Uterus (tissue), 4 donors: Measurements from ENCODE around the gene PLEKHD1. TPM values are rescaled to one million over a fixed set of nuclear protein-coding genes. Genes with fewer than 3 reads are reported as not detected.

Experiments used
- DNase-seq, 2 donors: peaks; one replicate each; pipeline ENCODE4 v3.0.0-alpha.2; 2019 to 2020
- H3K27ac ChIP-seq, 2 donors: fragments of 200-600 bp; sonication (generic); 1 replicate in 1 of 2; 2 replicates in 1 of 2; pipeline ENCODE4 v1.5.1; 2016 to 2018
- H3K27me3 ChIP-seq, 2 donors: fragments of 200-600 bp; sonication (generic); one replicate each; pipeline ENCODE4 v1.5.1; 2018 to 2019; ENCODE audit warnings: control low read depth in 1 of 2
- H3K36me3 ChIP-seq, 2 donors: fragments of 200-600 bp; sonication (generic); one replicate each; pipeline ENCODE4 v1.5.1; 2019; ENCODE audit warnings: control low read depth in 1 of 2
- H3K4me1 ChIP-seq, 2 donors: fragments of 200-600 bp; sonication (generic); one replicate each; pipeline ENCODE4 v1.5.1; 2018 to 2019; ENCODE audit warnings: control low read depth in 1 of 2
- H3K4me3 ChIP-seq, 2 donors: fragments of 200-600 bp; sonication (generic); 1 replicate in 1 of 2; 2 replicates in 1 of 2; pipeline ENCODE4 v1.5.1; 2018 to 2019; ENCODE audit warnings: mild to moderate bottlenecking in 1 of 2
- H3K9me3 ChIP-seq, 2 donors: fragments of 200-600 bp; sonication (generic); one replicate each; pipeline ENCODE4 v1.5.1; 2019; ENCODE audit warnings: control low read depth in 1 of 2
- POLR2A ChIP-seq, 2 donors: fragments of 450-650 bp; IDR thresholded peaks; one replicate each; pipeline ENCODE4 v1.6.1; 2016; ENCODE audit warnings: antibody characterized with exemption in 2 of 2, mild to moderate bottlenecking in 1 of 2, moderate library complexity in 1 of 2
- intact Hi-C: fragments of 100-400 bp; cut with DNase I; formaldehyde crosslinking; loops from one replicate; pipeline ENCODE4 v1.15.1; 2023; ENCODE audit warnings: low total_unique reads
- total RNA-seq, 4 donors: library from RNA; depleted of rRNA in 3 of 4; stranded (reverse); fragments of >200 nt in 3 of 4; gene quantifications; one replicate each; pipeline versions ENCODE4 v1.1.0 to v1.2.4, GENCODE V29; 2014 to 2023
- TF ChIP-seq, protein P1 (sequence below), 4 experiments: fragments of 200-600 bp in 2 of 4; fragments of 450-650 bp in 2 of 4; sonication (generic) in 2 of 4; IDR thresholded peaks; one replicate each; pipeline ENCODE4 v1.5.1; 2016 to 2019; ENCODE audit warnings: antibody characterized with exemption in 4 of 4, mild to moderate bottlenecking in 2 of 4, moderate library complexity in 1 of 4
- donor health status: DM: yes; HTN: yes; CAD: no.

The PLEKHD1 gene
- total RNA-seq, 4 donors from 2014 or later, result 0.24 to 0.76 TPM; not detected in 2

DNA sequence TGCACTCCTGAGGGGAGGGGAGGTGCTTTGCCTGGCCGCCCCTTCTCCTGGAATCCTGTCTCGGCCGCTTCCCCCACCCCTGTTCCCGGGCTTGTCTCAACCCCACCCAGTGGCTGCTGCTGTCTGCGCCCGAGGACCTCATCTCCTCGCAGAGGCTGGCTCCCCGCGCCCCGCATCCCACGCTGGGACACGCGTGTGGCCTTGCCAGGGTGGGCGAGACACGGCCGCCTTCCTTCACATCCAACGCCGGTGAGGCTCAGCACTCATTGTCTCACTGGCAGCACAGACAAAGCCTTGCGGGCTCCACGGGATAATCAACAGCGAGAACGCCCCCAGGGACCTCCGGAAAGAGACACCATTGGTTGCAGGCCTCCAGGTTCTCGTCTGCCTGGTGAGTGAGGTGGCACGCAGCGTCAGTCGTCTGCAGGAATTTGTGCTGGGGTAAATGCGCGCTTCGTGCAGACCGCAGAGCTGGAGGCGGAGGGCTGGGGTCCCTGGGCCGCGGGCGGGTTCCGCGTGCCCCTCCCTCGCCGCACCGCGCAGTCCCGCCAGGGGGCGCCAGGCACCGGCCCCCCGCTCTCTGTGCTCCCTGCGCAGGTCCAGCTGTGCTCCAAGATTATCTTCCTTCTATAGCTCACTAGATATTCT lies 63.3 kb downstream of the PLEKHD1 start:
- Histone ChIP-seq H3K27me3 (no peaks in the 10 kb centered on the region), H3K9me3 (no peaks in the 10 kb centered on the region), H3K36me3 (no peaks in the 10 kb centered on the region), H3K4me3 (no peak overlapping the region), H3K27ac (no peak overlapping the region), H3K4me1 (no peaks in the 10 kb centered on the region)
- intact Hi-C loops, result no loop called here
- DNase-seq, result no peak
- no peak for TF ChIP-seq POLR2A (IDR thresholded peaks at IDR 0.05)
- TF ChIP-seq, protein P1, sequence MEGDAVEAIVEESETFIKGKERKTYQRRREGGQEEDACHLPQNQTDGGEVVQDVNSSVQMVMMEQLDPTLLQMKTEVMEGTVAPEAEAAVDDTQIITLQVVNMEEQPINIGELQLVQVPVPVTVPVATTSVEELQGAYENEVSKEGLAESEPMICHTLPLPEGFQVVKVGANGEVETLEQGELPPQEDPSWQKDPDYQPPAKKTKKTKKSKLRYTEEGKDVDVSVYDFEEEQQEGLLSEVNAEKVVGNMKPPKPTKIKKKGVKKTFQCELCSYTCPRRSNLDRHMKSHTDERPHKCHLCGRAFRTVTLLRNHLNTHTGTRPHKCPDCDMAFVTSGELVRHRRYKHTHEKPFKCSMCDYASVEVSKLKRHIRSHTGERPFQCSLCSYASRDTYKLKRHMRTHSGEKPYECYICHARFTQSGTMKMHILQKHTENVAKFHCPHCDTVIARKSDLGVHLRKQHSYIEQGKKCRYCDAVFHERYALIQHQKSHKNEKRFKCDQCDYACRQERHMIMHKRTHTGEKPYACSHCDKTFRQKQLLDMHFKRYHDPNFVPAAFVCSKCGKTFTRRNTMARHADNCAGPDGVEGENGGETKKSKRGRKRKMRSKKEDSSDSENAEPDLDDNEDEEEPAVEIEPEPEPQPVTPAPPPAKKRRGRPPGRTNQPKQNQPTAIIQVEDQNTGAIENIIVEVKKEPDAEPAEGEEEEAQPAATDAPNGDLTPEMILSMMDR (IDR thresholded peaks at IDR 0.05), result peak in 3 of 4 experiments; percentile 17 to 24 (median 23)

DNA sequence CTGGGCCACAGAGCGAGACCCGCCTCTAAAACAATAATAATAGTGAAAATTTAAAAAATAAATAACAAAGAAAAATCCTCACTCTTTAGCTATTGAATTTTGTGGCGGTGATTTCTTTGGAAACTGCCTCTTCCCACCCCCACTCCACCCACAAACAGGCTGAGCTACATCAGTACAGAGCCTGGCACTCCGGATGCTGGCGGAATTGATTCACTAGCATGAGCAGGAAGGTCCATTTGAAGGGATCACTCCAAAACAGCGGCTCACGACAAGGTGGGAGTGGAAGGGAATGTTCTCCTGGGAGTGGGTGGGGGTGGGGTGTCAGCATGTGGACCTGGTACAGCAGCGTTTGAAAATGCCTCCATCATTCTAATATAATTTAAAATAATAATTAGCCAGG lies 64.0 kb downstream of the PLEKHD1 start:
- H3K36me3 ChIP-seq, result no peaks in the 10 kb centered on the region
- H3K27ac ChIP-seq, result no peak overlapping the region
- no peak for TF ChIP-seq POLR2A (IDR thresholded peaks at IDR 0.05)
- TF ChIP-seq, protein P1 (IDR thresholded peaks at IDR 0.05), result no peak
- H3K4me3 ChIP-seq, result no peak overlapping the region
- no peak for DNase-seq
- intact Hi-C loops, result no loop called here
- no peaks in the 10 kb centered on the region for H3K27me3 ChIP-seq
- H3K4me1 ChIP-seq, result no peaks in the 10 kb centered on the region
- no peaks in the 10 kb centered on the region for H3K9me3 ChIP-seq

DNA sequence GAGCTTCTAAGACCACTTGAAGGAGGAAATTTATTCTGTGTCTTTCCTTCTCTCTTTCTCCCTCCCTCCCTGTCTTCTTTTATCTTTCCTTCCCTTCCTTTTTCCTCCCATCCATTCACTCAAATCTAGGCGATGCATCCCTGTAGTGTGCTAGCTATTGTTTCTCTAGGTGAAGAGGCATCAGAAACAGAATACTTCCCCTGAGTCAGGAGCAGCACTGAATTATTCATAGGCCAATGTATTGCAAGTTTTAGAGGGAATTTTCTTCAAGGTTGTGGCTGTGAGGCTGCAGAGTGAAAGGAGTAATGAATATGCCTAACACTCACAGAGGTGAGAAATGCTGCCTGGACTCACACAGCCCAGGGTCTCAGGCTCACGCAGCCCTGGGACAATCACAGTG lies 67.0 kb downstream of the PLEKHD1 start:
- no peak overlapping the region for H3K27ac ChIP-seq
- H3K36me3 ChIP-seq, result no peaks in the 10 kb centered on the region
- intact Hi-C loops, result no loop called here
- DNase-seq, result no peak
- no peaks in the 10 kb centered on the region for H3K9me3 ChIP-seq
- no peaks in the 10 kb centered on the region for H3K4me1 ChIP-seq
- TF ChIP-seq POLR2A (IDR thresholded peaks at IDR 0.05), result no peak
- TF ChIP-seq, protein P1 (IDR thresholded peaks at IDR 0.05), result no peak
- H3K4me3 ChIP-seq, result no peak overlapping the region
- no peaks in the 10 kb centered on the region for H3K27me3 ChIP-seq

DNA sequence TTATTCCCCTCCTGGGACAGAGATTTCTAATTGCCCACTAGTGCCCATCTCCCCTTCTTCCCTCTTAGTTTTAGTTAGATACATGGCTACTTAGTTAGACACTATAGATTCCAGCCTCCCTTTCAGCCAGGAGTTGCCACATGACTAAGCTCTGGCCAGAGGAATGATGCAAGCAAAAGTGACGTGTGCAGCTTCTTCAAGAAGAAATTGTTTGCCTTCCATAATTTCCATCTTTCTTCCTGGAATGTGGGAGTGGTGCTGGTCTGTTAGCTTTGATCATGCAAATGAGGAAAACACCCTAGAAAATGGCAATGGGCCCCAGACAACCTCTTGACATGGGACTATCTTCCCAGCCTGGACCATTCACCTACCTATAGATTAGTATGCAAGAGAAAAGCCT lies 68.7 kb downstream of the PLEKHD1 start:
- Histone ChIP-seq H3K4me1 (no peaks in the 10 kb centered on the region), H3K27ac (no peak overlapping the region), H3K27me3 (no peaks in the 10 kb centered on the region), H3K9me3 (no peaks in the 10 kb centered on the region), H3K4me3 (no peak overlapping the region), H3K36me3 (no peaks in the 10 kb centered on the region)
- TF ChIP-seq, protein P1 (IDR thresholded peaks at IDR 0.05), result no peak
- no peak for TF ChIP-seq POLR2A (IDR thresholded peaks at IDR 0.05)
- no peak for DNase-seq
- intact Hi-C loops, result no loop called here

DNA sequence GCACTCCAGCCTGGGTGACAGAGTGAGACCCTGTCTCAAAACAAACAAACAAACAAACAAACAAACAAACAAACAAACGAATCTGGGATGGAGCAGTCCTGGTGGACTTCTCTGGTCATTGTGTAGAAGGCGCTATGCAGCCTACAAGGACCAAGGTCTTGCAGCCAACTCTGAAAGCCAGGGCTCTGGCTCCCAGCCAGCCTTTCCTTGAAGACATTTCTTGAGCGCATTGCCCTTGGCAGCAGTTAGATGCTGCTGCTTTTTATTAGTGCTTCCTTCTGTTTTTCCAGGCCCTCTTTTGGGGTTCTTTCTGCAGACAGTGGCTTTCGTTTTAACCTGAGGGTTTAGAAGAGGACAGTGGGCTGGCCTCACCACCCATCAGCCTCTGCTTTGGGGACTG lies 70.0 kb downstream of the PLEKHD1 start:
- Histone ChIP-seq H3K36me3 (no peaks in the 10 kb centered on the region), H3K4me3 (no peak overlapping the region), H3K27me3 (no peaks in the 10 kb centered on the region), H3K27ac (no peak overlapping the region), H3K4me1 (no peaks in the 10 kb centered on the region), H3K9me3 (no peaks in the 10 kb centered on the region)
- intact Hi-C loops, result no loop called here
- DNase-seq, result no peak
- TF ChIP-seq, protein P1 (IDR thresholded peaks at IDR 0.05), result no peak
- TF ChIP-seq POLR2A (IDR thresholded peaks at IDR 0.05), result no peak
